Epithelial cell of esophagus (primary cell): Measurements from ENCODE around the gene ENO4.
A peak's percentile ranks its signal among the peaks of the same experiment; 100 is the strongest.

Experiments used
- DNase-seq: peaks from one replicate; pipeline ENCODE4 v3.0.0; 2010; ENCODE audit warnings: low read depth
- H3K4me3 ChIP-seq: 2 replicates; pipeline ENCODE4 v1.5.1; 2011; ENCODE audit warnings: mild to moderate bottlenecking, low read length, control low read depth
- CTCF ChIP-seq: IDR thresholded peaks from 2 replicates; pipeline ENCODE4 v1.5.1; 2011; ENCODE audit warnings: low read depth, mild to moderate bottlenecking, low read length, control low read depth, inconsistent platforms; ENCODE audit not compliant: insufficient read depth; ENCODE audit errors: missing control alignments

Gene ENO4

DNA sequence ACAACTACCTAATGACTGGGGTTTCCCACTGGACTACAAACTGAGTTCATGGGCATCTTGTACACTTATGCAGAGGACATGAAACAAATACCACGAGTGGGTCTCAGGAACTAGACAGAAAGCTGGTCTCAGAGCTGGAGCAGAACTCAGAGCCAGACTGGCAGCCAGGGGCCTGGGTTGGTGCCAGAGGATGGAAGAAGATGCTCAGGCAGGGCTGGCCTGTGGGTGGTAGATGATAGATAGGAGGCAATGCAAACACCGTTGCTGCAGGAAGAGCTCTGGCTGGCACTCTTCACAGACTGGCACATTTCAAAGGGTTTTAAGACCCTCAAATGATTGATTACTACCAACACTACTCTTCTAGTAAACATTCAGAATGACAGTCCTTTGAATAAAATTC lies 28.8 kb downstream of the ENO4 start:
- no peak for TF ChIP-seq CTCF
- no peak for DNase-seq
- no peak overlapping the region for H3K4me3 ChIP-seq

DNA sequence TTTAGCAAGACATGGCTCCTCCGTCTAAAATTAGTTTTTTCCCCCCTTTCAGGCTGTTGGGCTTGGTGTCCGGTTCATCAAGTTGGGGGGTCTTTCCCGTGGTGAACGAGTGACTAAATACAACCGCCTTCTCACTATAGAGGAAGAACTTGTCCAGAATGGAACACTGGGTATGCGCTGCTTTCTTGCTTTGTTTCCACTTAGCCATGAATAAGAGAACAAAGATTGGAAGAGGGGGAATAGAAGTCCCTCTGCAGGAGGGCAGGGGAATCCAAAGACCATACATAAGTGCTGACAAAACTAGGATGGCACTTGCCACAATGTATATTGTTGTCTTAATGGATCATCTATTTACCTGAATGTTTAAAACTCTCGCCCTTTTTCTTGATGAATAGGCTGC lies 30.5 kb downstream of the ENO4 start:
- no peak for DNase-seq
- TF ChIP-seq CTCF, result no peak

DNA sequence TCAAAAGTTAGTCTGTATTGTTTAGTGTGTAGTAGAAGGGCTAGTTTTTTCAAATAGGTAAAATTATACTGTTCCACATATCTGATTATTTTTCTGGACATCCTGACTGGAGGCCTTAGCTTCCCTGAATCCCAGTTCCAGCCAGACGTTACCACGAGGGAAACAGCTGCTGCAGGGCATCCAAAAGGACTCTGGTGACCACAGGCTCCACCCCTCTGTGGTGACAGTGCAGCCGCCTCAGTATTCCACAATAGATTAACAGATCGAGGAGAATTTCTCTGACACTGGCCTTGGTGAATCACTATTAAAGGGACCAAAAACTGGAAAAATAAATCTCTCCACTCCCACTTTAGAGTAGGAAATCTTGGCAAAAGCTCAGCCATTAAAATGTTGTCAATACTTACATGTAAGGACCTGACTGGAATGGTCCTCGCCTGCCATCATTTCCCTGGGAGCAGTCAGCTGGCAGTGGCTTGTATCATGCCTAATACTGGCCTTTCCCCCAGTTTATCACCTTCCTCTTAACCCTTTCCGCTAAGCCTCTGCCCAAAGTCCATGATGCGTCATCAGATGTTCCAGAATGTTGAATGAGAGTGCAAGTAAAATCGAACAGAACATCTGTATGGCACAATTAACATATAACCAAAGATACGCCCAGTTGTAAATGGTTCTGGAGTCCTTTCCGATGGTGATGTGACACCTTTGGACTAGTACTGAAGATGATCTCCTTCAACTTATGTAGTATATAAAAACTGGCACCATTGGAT lies 31.6 kb downstream of the ENO4 start:
- TF ChIP-seq CTCF, result no peak
- H3K4me3 ChIP-seq, result no peak overlapping the region
- DNase-seq, result peak; percentile 22

More for the DNA sequence above, 30.5 kb downstream of the ENO4 start:
- H3K4me3 ChIP-seq, result no peak overlapping the region

DNA sequence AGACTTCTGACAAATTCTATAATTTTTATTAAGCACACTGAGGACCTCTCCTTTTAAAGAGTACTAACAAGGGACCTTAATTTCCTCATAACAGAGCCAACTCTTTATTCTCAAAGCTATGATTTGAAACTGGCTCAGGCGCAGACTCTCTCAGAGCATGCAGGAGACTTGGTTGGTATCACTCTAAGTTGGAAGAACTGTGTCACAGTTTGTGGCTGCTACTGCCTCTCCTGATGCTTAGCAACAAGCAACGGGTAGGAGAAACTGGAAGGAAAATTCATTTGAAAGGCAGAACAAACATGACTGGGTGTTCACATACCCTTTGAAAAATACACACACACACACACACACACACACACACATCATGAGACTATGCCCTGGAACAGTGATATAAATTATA lies 33.3 kb downstream of the ENO4 start:
- no peak for DNase-seq
- no peak for TF ChIP-seq CTCF
- H3K4me3 ChIP-seq, result no peak overlapping the region

DNA sequence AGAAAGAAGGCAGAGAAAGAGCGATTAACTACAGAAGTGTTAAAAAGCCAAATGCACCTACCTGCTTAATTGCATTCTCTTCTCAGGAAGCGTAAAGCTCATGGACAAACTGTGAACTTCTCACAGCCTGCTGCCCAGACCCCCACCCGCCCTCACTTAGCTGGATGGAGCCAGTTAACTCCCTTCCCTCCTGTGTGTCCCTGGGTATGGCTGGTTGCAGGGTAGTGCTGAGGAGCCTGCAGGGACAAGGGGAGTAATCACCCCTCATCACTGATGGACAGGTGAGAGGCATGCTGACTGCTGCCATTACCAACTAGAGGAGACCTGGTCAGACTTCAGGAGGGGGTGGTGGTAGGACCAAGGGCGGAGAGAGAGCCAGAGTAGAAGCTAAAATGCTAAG lies 37.5 kb downstream of the ENO4 start:
- no peak for DNase-seq
- TF ChIP-seq CTCF, result no peak
- H3K4me3 ChIP-seq, result no peak overlapping the region

DNA sequence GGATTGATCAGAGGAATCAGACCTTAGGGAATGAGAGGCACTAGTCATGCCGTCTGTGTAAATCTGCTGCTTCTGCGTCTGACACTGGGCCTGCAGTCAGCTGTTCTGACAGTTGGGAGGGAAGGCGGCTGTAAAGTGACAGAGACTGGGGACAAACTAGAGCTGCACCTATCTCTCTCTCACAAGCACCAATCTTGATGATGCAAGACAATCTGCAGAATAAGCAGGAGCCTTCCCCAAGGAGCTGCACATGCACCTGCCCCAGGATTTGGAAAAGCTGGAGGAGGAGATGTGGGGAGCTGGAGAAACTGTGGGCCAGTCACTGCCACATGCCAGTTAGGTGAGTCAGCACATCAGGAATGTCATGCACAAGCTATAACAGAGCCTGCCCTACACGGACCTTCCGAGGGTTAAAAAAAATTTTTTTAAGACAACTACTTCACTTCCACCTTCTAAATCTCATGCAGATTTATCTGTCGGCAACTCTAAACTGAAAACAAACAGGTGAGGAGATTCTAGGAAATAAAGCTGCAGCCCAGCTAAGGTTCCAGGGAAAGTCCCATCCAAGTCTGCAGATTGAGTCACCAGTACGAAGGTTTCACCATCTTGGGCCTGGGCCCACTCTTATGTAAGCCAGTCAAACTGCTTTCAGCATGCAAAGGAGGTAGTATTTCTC lies 39.2 kb downstream of the ENO4 start:
- no peak for TF ChIP-seq CTCF
- peak; percentile 94 for DNase-seq
- H3K4me3 ChIP-seq, result peak overlapping the region; percentile 18
